ENCODE results near the gene XCR1. TPM values are rescaled to one million over a fixed set of nuclear protein-coding genes. Genes with fewer than 3 reads are reported as not detected.
A peak's percentile ranks its signal among the peaks of the same experiment; 100 is the strongest.

The XCR1 gene
- total RNA-seq, 4 donors from 2014 or later: not detected

GRCh38 chr3:45976191-45977091 lies 50.8 kb downstream of the XCR1 start:
- Histone ChIP-seq H3K36me3 (peaks cover 0 to 81% (median 0%) of the 10 kb centered on the region in 3 donors), H3K27me3 (no peaks in the 10 kb centered on the region), H3K4me3 (no peak overlapping the region), H3K27ac (peak overlapping the region; percentile 26 to 62 (median 37)), H3K4me1 (peaks cover 0 to 25% (median 3%) of the 10 kb centered on the region in 4 donors), H3K9me3 (no peaks in the 10 kb centered on the region)
- no peak for DNase-seq
- TF ChIP-seq POLR2A (IDR thresholded peaks at IDR 0.05) (no peak), CTCF (IDR thresholded peaks at IDR 0.05) (no peak)

GRCh38 chr3:45975686-45976085 lies 51.6 kb downstream of the XCR1 start:
- H3K4me3 ChIP-seq: no peak overlapping the region
- no peak for DNase-seq
- H3K27ac ChIP-seq: peak overlapping the region; percentile 26 to 62 (median 37)
- H3K36me3 ChIP-seq: peaks cover 0 to 81% (median 0%) of the 10 kb centered on the region in 3 donors
- H3K9me3 ChIP-seq: no peaks in the 10 kb centered on the region
- peaks cover 0 to 25% (median 3%) of the 10 kb centered on the region in 4 donors for H3K4me1 ChIP-seq
- no peaks in the 10 kb centered on the region for H3K27me3 ChIP-seq
- no peak for TF ChIP-seq CTCF (IDR thresholded peaks at IDR 0.05)
- TF ChIP-seq POLR2A (IDR thresholded peaks at IDR 0.05): no peak

- Histone ChIP-seq H3K4me3 (no peak overlapping the region), H3K27ac (peak overlapping the region in 1 of 4 donors; percentile 3), H3K4me1 (peaks cover 0 to 15% (median 3%) of the 10 kb centered on the region in 4 donors), H3K9me3 (no peaks in the 10 kb centered on the region), H3K36me3 (peaks cover 0 to 85% (median 0%) of the 10 kb centered on the region in 3 donors), H3K27me3 (no peaks in the 10 kb centered on the region)
- no peak for DNase-seq
- no peak for TF ChIP-seq POLR2A (IDR thresholded peaks at IDR 0.05)
- no peak for TF ChIP-seq CTCF (IDR thresholded peaks at IDR 0.05)
These were observed 52.6 kb downstream of the XCR1 start for GRCh38 chr3:45974686-45975085.

- peaks cover 0 to 95% (median 0%) of the 10 kb centered on the region in 3 donors for H3K36me3 ChIP-seq
- H3K4me3 ChIP-seq: no peak overlapping the region
- TF ChIP-seq CTCF (IDR thresholded peaks at IDR 0.05): no peak
- TF ChIP-seq POLR2A (IDR thresholded peaks at IDR 0.05): no peak
- no peaks in the 10 kb centered on the region for H3K27me3 ChIP-seq
- H3K4me1 ChIP-seq: peaks cover 0 to 7% (median 3%) of the 10 kb centered on the region in 4 donors
- H3K27ac ChIP-seq: peak overlapping the region in 3 of 4 donors; percentile 26 to 47 (median 38)
- no peak for DNase-seq
- no peaks in the 10 kb centered on the region for H3K9me3 ChIP-seq
These were observed 54.5 kb downstream of the XCR1 start for GRCh38 chr3:45972534-45973402.

- Histone ChIP-seq H3K27me3 (no peaks in the 10 kb centered on the region), H3K4me3 (no peak overlapping the region), H3K9me3 (no peaks in the 10 kb centered on the region), H3K27ac (no peak overlapping the region), H3K36me3 (peaks cover 0 to 96% (median 0%) of the 10 kb centered on the region in 3 donors), H3K4me1 (peaks cover 0 to 5% (median 0%) of the 10 kb centered on the region in 4 donors)
- no peak for DNase-seq
- TF ChIP-seq CTCF (IDR thresholded peaks at IDR 0.05) (no peak), POLR2A (IDR thresholded peaks at IDR 0.05) (no peak)
These were observed 57.3 kb downstream of the XCR1 start for GRCh38 chr3:45969953-45970352.
